Neutrophil (primary cell): ENCODE data around the gene VMO1.
"Not testable (repeated sequence)": the region's sequence is repeated elsewhere in the genome, so short reads cannot be mapped to it uniquely, and the experiment has no call there.

ENCODE experiments used
- H3K27ac ChIP-seq: fragments of 200-600 bp; sonication (generic); 2 replicates; pipeline ENCODE4 v1.5.1; 2016; ENCODE audit warnings: mild to moderate bottlenecking, moderate library complexity
- H3K27me3 ChIP-seq: fragments of 200-600 bp; sonication (generic); 2 replicates; pipeline ENCODE4 v1.6.0; 2016; ENCODE audit warnings: mild to moderate bottlenecking
- H3K36me3 ChIP-seq: fragments of 200-600 bp; sonication (generic); 2 replicates; pipeline ENCODE4 v1.5.1; 2017
- H3K4me1 ChIP-seq, 2 experiments: fragments of 200-600 bp in 1 of 2; sonication (generic) in 1 of 2; 1 replicate in 1 of 2; 2 replicates in 1 of 2; pipeline versions ENCODE4 v1.5.1 to v1.6.1; 2013 to 2016; ENCODE audit warnings: low read depth in 1 of 2, low read length in 1 of 2, mild to moderate bottlenecking in 1 of 2, moderate library complexity in 1 of 2; ENCODE audit not compliant: control insufficient read depth in 1 of 2, insufficient read depth in 1 of 2
- H3K4me3 ChIP-seq, 2 experiments: fragments of 200-600 bp in 1 of 2; sonication (generic) in 1 of 2; 1 replicate in 1 of 2; 2 replicates in 1 of 2; pipeline ENCODE4 v1.5.1; 2013 to 2016; ENCODE audit warnings: low read depth in 1 of 2, low read length in 1 of 2, mild to moderate bottlenecking in 1 of 2, moderate library complexity in 1 of 2
- H3K9me3 ChIP-seq: fragments of 200-600 bp; sonication (generic); 2 replicates; pipeline ENCODE4 v1.5.1; 2016
- CTCF ChIP-seq: fragments of 200-600 bp; sonication (generic); IDR thresholded peaks from 2 replicates; pipeline ENCODE4 v1.5.1; 2016; ENCODE audit warnings: antibody characterized with exemption

Gene VMO1

GRCh38 chr17:4786106-4786511 is at the start of gene VMO1:
TSS of gene VMO1 (minus strand) at chr17:4786364. CDS start at chr17:4786352, 12 bp downstream.
- no peaks in the 10 kb centered on the region for H3K9me3 ChIP-seq
- no peak for TF ChIP-seq CTCF
- no peak within 1 kb of the TSS for H3K4me3 ChIP-seq

GRCh38 chr17:4834681-4835020 is 48.5 kb upstream of the VMO1 start:
- Histone ChIP-seq H3K4me3 (peak overlapping the region in 1 of 2 experiments; percentile 81), H3K27ac (peak overlapping the region; percentile 87), H3K9me3 (no peaks in the 10 kb centered on the region), H3K27me3 (no peaks in the 10 kb centered on the region), H3K4me1 (peaks cover 31 to 45% of the 10 kb centered on the region in 2 experiments), H3K36me3 (peaks cover 7% of the 10 kb centered on the region)
- no peak for TF ChIP-seq CTCF

More at GRCh38 chr17:4786106-4786511, at the start of gene VMO1:
- H3K4me1 ChIP-seq: peaks cover 24 to 34% of the 10 kb centered on the region in 2 experiments
- peaks cover 96% of the 10 kb centered on the region for H3K27me3 ChIP-seq
- no peak within 1 kb of the TSS for H3K27ac ChIP-seq
- no peaks in the 10 kb centered on the region for H3K36me3 ChIP-seq

GRCh38 chr17:4833941-4834680 is 47.9 kb upstream of the VMO1 start:
- peaks cover 31 to 45% of the 10 kb centered on the region in 2 experiments for H3K4me1 ChIP-seq
- no peaks in the 10 kb centered on the region for H3K27me3 ChIP-seq
- H3K4me3 ChIP-seq: peak overlapping the region; percentile 81 to 93
- TF ChIP-seq CTCF: no peak
- peak overlapping the region; percentile 87 for H3K27ac ChIP-seq
- peaks cover 7% of the 10 kb centered on the region for H3K36me3 ChIP-seq
- no peaks in the 10 kb centered on the region for H3K9me3 ChIP-seq

GRCh38 chr17:4833178-4833940 is 47.2 kb upstream of the VMO1 start, which contains the start of gene MINK1:
TSS of gene MINK1 (plus strand) at chr17:4833340. CDS start at chr17:4833584, 244 bp downstream.
- H3K9me3 ChIP-seq: no peaks in the 10 kb centered on the region
- H3K4me1 ChIP-seq: peaks cover 31 to 45% of the 10 kb centered on the region in 2 experiments
- H3K27ac ChIP-seq: peak within 1 kb of the TSS; percentile 87
- no peak for TF ChIP-seq CTCF
- H3K27me3 ChIP-seq: no peaks in the 10 kb centered on the region
- peak within 1 kb of the TSS; percentile 81 to 93 for H3K4me3 ChIP-seq
- H3K36me3 ChIP-seq: peaks cover 7% of the 10 kb centered on the region

GRCh38 chr17:4832829-4833177 is 46.6 kb upstream of the VMO1 start:
- Histone ChIP-seq H3K27ac (peak overlapping the region; percentile 87), H3K4me1 (peaks cover 30 to 41% of the 10 kb centered on the region in 2 experiments), H3K4me3 (peak overlapping the region; percentile 81 to 93)
- not testable (repeated sequence) for H3K9me3 ChIP-seq, H3K27me3 ChIP-seq, H3K36me3 ChIP-seq

- TF ChIP-seq CTCF: no peak
- H3K4me3 ChIP-seq: no peak overlapping the region
- peaks cover 4% of the 10 kb centered on the region for H3K27me3 ChIP-seq
- H3K36me3 ChIP-seq: no peaks in the 10 kb centered on the region
- no peaks in the 10 kb centered on the region for H3K9me3 ChIP-seq
- no peak overlapping the region for H3K27ac ChIP-seq
- H3K4me1 ChIP-seq: no peaks in the 10 kb centered on the region
Observed at GRCh38 chr17:4827399-4827798, 41.2 kb upstream of the VMO1 start.
